Immature natural killer cell (primary cell): Measurements from ENCODE around the gene EVPL. TPM values are rescaled to one million over a fixed set of nuclear protein-coding genes. Genes with fewer than 3 reads are reported as not detected.

Experiments
- DNase-seq, 3 donors: peaks; one replicate each; pipeline ENCODE4 v3.0.0; 2022; ENCODE audit warnings: mixed read lengths in 1 of 3
- H3K27ac Mint-ChIP-seq, 6 donors: one replicate each; pipeline ENCODE4 v1.8.0; 2020; ENCODE audit warnings: mixed read lengths in 6 of 6, mild to moderate bottlenecking in 5 of 6, inconsistent platforms in 4 of 6, moderate library complexity in 3 of 6
- H3K27me3 Mint-ChIP-seq, 3 donors: one replicate each; pipeline ENCODE4 v1.8.0; 2020 to 2021; ENCODE audit warnings: low read depth in 3 of 3, mild to moderate bottlenecking in 3 of 3, mixed read lengths in 3 of 3, moderate library complexity in 3 of 3, inconsistent platforms in 1 of 3
- H3K36me3 Mint-ChIP-seq, 3 donors: one replicate each; pipeline ENCODE4 v1.8.0; 2020; ENCODE audit warnings: mixed read lengths in 3 of 3, inconsistent platforms in 2 of 3, mild to moderate bottlenecking in 2 of 3
- H3K4me1 Mint-ChIP-seq, 2 donors: one replicate each; pipeline ENCODE4 v1.8.0; 2020; ENCODE audit warnings: inconsistent platforms in 2 of 2, mild to moderate bottlenecking in 2 of 2, mixed read lengths in 2 of 2, moderate library complexity in 1 of 2
- H3K4me3 Mint-ChIP-seq, 5 donors: one replicate each; pipeline ENCODE4 v1.8.0; 2020; ENCODE audit warnings: mild to moderate bottlenecking in 5 of 5, mixed read lengths in 5 of 5, inconsistent platforms in 3 of 5, moderate library complexity in 3 of 5
- H3K9me3 Mint-ChIP-seq, 6 donors: one replicate each; pipeline ENCODE4 v1.8.0; 2020; ENCODE audit warnings: mild to moderate bottlenecking in 6 of 6, mixed read lengths in 6 of 6, inconsistent platforms in 4 of 6, moderate library complexity in 3 of 6
- polyA plus RNA-seq, 3 donors: library from polyadenylated mRNA; unstranded; fragments of 300-500 nt; fragmentation: Illumina TruSeq; gene quantifications; one replicate each; pipeline ENCODE4 v1.2.3, GENCODE V29; 2021

EVPL gene
- polyA plus RNA-seq, 3 donors from 2014 or later = not detected

GRCh38 chr17:76019833-76020467, 7.2 kb downstream of the EVPL start:
- Mint-ChIP-seq H3K27me3 (no peaks in the 10 kb centered on the region), H3K4me1 (no peaks in the 10 kb centered on the region), H3K4me3 (no peak overlapping the region), H3K9me3 (no peaks in the 10 kb centered on the region), H3K36me3 (no peaks in the 10 kb centered on the region), H3K27ac (peak overlapping the region in 2 of 6 donors; percentile 17 to 39)
- DNase-seq = no peak

- Mint-ChIP-seq H3K9me3 (no peaks in the 10 kb centered on the region), H3K4me3 (no peak overlapping the region), H3K27ac (no peak overlapping the region), H3K36me3 (no peaks in the 10 kb centered on the region), H3K27me3 (no peaks in the 10 kb centered on the region), H3K4me1 (no peaks in the 10 kb centered on the region)
- no peak for DNase-seq
Observed at GRCh38 chr17:76018801-76019200, 8.3 kb downstream of the EVPL start.

DNA sequence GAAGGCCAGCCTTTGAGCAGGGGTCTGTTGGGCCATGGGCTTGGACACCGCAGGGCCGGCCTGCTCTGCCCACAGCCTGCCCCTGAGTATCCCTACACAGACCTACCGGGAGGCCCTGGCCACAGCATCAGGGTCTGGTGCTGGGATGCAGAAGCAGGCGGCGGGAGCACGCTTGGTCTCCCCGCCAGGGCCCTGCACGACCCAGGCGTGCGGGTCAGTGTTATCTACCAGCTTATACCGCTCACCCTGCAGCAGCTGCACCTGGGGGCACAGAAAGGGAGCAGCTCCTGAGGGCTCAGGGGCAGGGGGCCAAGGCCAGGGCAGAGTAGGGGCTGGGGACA, 8.8 kb downstream of the EVPL start:
- no peak for DNase-seq
- H3K9me3 Mint-ChIP-seq = no peaks in the 10 kb centered on the region
- H3K36me3 Mint-ChIP-seq = no peaks in the 10 kb centered on the region
- no peaks in the 10 kb centered on the region for H3K4me1 Mint-ChIP-seq
- no peak overlapping the region for H3K4me3 Mint-ChIP-seq
- peaks cover 0 to 2% (median 0%) of the 10 kb centered on the region in 3 donors for H3K27me3 Mint-ChIP-seq
- no peak overlapping the region for H3K27ac Mint-ChIP-seq

DNA sequence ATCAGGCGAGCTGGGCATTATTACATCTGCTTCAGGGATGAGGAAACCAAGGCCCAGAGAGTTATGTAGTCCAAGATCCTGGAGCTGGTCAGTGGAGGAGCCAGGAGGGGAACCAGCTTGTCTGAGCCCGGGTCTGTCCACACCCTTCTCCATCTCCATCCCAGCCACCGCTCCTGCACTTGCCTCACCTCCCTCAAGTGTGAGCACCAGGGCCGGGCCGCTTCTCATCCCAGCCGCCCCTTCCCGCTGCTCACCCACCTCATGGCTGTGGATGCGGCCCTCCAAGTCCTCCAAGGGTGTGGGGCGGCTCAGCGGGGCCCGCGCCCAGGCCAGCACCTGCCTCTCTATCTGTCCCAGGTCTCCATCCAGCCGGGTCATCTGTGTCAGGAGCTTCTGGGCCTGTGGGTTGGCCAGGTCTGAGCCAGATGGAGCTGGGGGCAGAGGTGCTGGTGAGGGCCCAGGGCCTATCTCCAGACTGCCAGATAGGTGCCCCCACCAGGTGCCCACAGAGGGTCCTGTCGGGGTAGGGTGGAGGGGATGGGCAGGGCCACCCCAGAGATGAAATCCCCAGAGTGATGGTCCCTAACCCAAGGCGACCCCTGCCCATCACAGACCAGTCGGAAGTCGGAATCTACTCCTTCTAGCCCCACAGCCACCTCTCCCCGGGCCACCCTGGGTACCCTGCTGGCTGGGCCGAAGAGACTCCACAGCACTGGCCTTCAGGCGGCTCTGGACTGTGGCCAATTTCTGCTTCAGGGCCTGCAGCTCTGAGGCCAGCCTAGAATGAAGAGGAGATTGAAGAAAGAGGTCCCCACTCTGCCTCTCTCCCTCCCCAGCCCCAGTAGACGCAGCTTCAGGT, 9.4 kb downstream of the EVPL start:
- Mint-ChIP-seq H3K27ac (no peak overlapping the region), H3K27me3 (peaks cover 0 to 2% (median 0%) of the 10 kb centered on the region in 3 donors), H3K4me1 (no peaks in the 10 kb centered on the region), H3K4me3 (no peak overlapping the region), H3K36me3 (no peaks in the 10 kb centered on the region), H3K9me3 (no peaks in the 10 kb centered on the region)
- DNase-seq = no peak

- Mint-ChIP-seq H3K4me1 (no peaks in the 10 kb centered on the region), H3K4me3 (no peak overlapping the region), H3K27me3 (peaks cover 0 to 4% (median 0%) of the 10 kb centered on the region in 3 donors), H3K36me3 (no peaks in the 10 kb centered on the region), H3K27ac (no peak overlapping the region), H3K9me3 (no peaks in the 10 kb centered on the region)
- no peak for DNase-seq
Observed at GRCh38 chr17:76014925-76015261, 12.2 kb downstream of the EVPL start.

DNA sequence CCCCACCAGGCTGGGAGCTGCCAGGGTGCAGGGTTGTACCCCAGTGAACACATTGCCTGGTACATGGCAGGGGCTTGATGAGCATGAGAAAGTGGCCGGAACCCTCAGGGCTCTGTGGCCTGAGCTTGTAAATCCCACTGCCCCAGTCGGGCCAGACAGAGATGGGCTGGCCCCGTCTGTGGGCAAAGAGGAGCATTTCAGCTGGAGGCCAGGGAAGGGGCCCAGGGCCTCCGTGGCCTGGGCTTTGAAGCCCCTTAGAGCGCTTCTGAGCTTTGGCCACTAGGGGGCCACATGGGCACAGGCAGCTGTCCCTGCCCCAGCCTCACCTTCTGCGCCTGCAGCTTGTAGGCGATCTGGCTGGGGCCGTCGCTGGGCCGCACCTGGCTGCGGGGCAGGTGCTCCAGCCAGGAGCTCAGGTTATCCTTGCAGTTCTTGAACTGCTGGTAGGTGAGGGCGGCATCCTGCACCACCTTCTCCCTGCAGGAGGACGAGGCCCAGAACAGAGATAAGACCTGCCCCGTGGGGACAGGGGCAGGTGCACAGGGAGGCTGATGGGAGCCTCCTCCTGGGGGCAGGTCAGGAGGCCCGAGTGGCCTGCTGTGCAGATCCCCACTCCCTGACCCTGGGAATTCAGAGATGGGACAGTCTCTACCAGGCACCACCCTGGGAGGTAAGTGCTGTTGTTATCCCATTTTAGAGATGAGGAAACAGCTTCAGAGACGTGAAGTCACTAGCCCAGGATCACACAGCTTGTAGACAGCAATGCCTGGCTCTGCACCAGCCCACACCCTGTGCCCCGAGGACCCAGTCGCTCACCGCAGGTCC, 12.8 kb downstream of the EVPL start:
- peak; percentile 65 to 74 (median 71) for DNase-seq
- Mint-ChIP-seq H3K27ac (peak overlapping the region in 1 of 6 donors; percentile 19), H3K4me3 (no peak overlapping the region), H3K27me3 (peaks cover 0 to 5% (median 1%) of the 10 kb centered on the region in 3 donors), H3K36me3 (no peaks in the 10 kb centered on the region), H3K9me3 (no peaks in the 10 kb centered on the region), H3K4me1 (no peaks in the 10 kb centered on the region)

GRCh38 chr17:76013377-76013932, 13.7 kb downstream of the EVPL start:
- Mint-ChIP-seq H3K36me3 (no peaks in the 10 kb centered on the region), H3K27me3 (peaks cover 0 to 5% (median 1%) of the 10 kb centered on the region in 3 donors), H3K9me3 (no peaks in the 10 kb centered on the region), H3K27ac (no peak overlapping the region), H3K4me3 (no peak overlapping the region), H3K4me1 (no peaks in the 10 kb centered on the region)
- DNase-seq = no peak

DNA sequence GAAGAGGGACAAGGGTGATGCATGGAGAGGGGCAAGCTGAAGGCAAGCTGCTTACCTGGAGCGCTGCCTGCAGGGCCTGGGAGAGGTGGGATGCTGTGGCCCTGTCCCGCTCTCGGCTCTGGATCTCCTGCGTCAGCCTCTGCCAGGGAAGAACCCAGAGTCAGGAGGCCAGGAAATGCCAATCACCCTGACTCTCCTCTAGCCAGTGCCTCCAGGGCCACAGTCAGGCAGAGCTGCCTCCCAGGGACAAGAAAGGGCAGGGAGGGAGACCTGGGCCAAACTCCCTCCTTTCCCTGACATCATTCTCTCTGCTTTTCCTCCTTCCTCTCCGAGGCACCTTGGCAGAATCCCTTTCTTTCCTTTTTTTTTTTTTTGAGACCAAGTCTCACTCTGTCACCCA, 15.2 kb downstream of the EVPL start:
- no peaks in the 10 kb centered on the region for H3K9me3 Mint-ChIP-seq
- DNase-seq = no peak
- H3K27ac Mint-ChIP-seq = no peak overlapping the region
- peaks cover 0 to 5% (median 1%) of the 10 kb centered on the region in 3 donors for H3K27me3 Mint-ChIP-seq
- no peaks in the 10 kb centered on the region for H3K36me3 Mint-ChIP-seq
- H3K4me1 Mint-ChIP-seq = no peaks in the 10 kb centered on the region
- H3K4me3 Mint-ChIP-seq = no peak overlapping the region

GRCh38 chr17:76009969-76010661, 17.0 kb downstream of the EVPL start:
- DNase-seq = no peak
- Mint-ChIP-seq H3K4me3 (no peak overlapping the region), H3K9me3 (no peaks in the 10 kb centered on the region), H3K27ac (peak overlapping the region in 1 of 6 donors; percentile 5), H3K36me3 (peaks cover 0 to 7% (median 0%) of the 10 kb centered on the region in 3 donors), H3K4me1 (no peaks in the 10 kb centered on the region), H3K27me3 (peaks cover 0 to 6% (median 1%) of the 10 kb centered on the region in 3 donors)

GRCh38 chr17:76009447-76009846, 17.7 kb downstream of the EVPL start:
- peaks cover 0 to 7% (median 0%) of the 10 kb centered on the region in 3 donors for H3K36me3 Mint-ChIP-seq
- DNase-seq = no peak
- no peaks in the 10 kb centered on the region for H3K9me3 Mint-ChIP-seq
- no peak overlapping the region for H3K4me3 Mint-ChIP-seq
- peaks cover 0 to 6% (median 1%) of the 10 kb centered on the region in 3 donors for H3K27me3 Mint-ChIP-seq
- H3K27ac Mint-ChIP-seq = peak overlapping the region in 1 of 6 donors; percentile 5
- no peaks in the 10 kb centered on the region for H3K4me1 Mint-ChIP-seq

- no peaks in the 10 kb centered on the region for H3K9me3 Mint-ChIP-seq
- H3K36me3 Mint-ChIP-seq = peaks cover 0 to 7% (median 0%) of the 10 kb centered on the region in 3 donors
- H3K4me1 Mint-ChIP-seq = no peaks in the 10 kb centered on the region
- H3K4me3 Mint-ChIP-seq = no peak overlapping the region
- no peak for DNase-seq
- H3K27ac Mint-ChIP-seq = no peak overlapping the region
- H3K27me3 Mint-ChIP-seq = peaks cover 0 to 6% (median 1%) of the 10 kb centered on the region in 3 donors
Observed at GRCh38 chr17:76008630-76009425, 18.3 kb downstream of the EVPL start.

DNA sequence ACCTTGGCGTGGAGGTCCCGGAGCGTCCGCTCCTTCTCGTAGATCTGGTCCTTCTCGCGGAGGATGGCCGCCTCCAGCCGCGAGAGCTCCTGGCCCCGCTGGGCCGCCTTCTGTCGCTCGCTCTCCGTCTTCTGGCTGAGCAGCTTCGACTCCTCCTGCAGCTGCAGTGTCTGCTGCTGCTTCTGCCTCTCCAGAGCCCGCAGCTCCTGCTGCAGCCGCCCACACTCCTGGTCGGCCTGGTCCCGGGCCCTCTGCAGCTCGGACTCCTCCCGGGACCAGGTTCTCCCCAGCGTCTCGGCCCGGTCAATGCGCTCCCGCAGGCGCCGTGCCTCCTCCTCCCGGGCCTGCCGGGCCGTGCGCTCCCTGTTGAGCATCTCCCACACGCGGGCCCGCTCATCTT, 18.9 kb downstream of the EVPL start:
- H3K4me1 Mint-ChIP-seq = no peaks in the 10 kb centered on the region
- peaks cover 0 to 7% (median 0%) of the 10 kb centered on the region in 3 donors for H3K36me3 Mint-ChIP-seq
- no peaks in the 10 kb centered on the region for H3K9me3 Mint-ChIP-seq
- H3K4me3 Mint-ChIP-seq = no peak overlapping the region
- peaks cover 0 to 4% (median 1%) of the 10 kb centered on the region in 3 donors for H3K27me3 Mint-ChIP-seq
- H3K27ac Mint-ChIP-seq = no peak overlapping the region
- DNase-seq = no peak

- Mint-ChIP-seq H3K36me3 (peaks cover 0 to 7% (median 0%) of the 10 kb centered on the region in 3 donors), H3K9me3 (no peaks in the 10 kb centered on the region), H3K4me3 (no peak overlapping the region), H3K27ac (no peak overlapping the region), H3K4me1 (no peaks in the 10 kb centered on the region), H3K27me3 (peaks cover 0 to 4% (median 1%) of the 10 kb centered on the region in 3 donors)
- DNase-seq = no peak
Observed at GRCh38 chr17:76007850-76008165, 19.3 kb downstream of the EVPL start.
